ENCODE data around the gene RAD9A.
"Not testable (repeated sequence)": the region's sequence is repeated elsewhere in the genome, so short reads cannot be mapped to it uniquely, and the experiment has no call there.

Gene RAD9A

DNA sequence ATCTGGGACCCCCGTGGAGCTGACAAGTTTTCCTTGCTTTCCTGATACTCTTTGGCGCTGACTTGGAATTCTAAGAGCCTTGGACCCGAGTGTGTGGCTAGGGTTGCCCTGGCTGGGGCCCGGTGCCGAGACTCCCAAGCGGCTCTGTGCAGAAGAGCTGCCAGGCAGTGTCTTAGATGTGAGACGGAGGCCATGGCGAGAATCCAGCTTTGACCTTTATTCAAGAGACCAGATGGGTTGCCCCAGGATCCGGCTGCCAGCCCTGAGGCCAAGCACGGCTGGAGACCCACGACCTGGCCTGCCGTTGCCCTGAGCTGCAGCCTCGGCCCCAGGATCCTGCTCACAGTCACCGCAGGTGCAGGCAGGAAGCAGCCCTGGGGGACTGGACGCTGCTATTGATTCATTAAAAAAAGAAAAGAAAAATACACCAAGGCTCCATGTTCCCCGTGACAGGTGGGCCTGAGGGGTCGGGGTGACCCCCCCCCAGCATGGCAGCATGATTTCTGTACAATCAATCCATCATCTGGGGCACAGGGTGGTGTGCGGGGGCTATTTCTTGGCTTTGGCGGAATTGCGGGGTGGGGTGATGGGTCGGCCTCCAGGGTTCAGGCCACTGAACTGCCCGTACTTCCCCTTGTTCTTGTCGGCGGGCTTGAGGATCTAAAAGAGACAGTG, 6.3 kb downstream of the RAD9A start:
- DNase-seq, result no peak

DNA sequence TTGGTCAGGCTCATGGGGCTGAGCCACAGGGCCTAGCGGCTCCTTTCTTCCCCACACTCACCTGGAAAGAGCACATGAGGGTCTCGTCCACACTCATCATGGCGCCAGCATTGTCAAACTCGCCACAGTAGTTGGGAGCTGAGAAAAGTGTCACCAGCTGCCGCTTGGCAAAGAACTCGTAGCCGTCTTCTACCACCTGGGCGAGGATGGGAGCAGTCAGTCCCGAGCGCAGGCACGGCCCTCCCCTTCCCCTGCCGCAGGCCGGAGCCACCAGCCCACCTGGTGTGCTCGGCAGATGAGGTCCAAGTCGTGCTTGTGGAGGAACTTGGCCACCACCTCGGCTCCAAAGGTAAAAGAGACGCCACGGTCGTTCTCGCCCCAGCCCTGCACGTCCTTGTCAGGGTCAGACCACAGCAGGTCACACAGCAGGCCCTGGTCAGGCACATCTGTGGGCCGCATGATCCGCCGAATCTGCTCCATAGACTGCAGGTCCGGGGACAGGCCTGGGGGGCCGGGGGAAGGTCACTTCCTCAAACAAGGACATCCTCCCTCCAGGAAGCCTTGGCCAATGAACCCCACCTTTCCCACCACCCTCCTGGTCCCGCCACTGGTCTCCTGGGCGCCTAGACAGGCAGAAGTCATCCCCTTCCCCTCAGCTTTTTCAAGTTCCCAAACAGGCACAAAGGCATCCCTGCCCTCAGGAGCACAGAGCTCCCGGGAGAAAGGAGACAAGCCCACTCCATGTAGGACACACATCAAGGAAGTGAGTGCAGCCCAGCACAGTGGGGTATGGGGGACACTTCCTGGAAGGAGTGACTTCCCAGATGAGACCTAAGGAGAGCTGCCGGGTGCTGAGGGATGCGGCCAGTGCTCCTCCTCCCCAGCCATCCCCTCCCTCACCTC, 7.1 kb downstream of the RAD9A start:
- DNase-seq, result no peak

DNA sequence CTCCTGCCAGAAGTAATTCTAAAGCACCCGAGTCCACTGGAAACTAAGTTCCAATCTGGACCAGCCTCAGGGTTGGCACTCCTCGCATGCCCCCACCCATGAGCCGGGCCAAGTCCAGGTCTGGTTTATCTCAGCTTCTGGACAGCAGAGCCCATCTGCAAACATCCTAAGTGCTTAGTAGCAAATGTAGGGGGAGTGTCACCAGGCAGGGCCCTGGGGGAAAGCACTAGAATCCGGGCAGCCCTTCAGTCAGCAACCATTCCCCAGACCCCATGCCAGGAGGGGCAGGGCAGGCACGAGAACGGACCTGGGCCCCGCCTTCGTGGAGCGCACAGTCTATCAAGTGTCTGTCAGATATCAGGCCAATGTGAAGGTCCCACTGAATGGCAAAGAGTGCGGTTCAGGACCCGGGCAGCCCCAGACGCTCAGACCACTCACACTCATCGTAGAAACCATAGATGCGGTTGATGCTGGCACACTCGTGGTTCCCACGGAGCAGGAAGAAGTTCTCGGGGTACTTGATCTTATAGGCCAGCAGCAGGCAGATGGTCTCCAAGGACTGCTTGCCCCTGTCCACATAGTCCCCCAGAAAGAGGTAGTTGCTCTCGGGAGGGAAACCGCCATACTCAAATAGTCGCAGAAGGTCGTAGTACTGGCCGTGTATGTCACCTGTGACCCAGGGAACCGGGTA, 8.6 kb downstream of the RAD9A start:
- DNase-seq, result peak; percentile 42

DNA sequence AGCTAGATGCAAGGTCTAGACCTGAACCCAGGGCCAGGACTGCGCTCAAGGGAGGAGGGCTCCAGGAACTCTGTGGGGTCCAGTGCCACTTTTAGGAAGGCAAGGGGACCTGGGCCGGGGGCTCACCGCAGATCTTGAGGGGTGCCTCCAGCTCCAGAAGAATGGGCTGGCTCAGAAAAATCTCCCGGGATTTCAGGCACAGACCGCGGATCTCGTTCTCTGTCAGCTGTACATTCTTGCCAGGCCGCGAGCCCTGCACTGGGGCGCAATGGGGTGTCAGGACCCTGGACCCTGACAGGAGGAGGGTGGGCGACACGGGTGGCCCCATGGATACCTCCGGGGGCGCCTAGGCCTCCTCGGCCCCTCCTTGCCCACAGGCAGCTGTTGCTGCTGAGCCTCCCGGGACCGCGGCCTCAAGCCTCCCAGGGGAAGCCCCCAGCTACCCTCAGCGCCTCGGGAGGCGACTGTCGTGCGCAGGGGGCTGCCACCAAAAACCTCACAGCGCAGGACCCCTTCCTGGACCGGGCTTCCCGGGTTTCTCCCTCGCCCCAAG, 9.2 kb downstream of the RAD9A start:
- DNase-seq, result no peak

DNA sequence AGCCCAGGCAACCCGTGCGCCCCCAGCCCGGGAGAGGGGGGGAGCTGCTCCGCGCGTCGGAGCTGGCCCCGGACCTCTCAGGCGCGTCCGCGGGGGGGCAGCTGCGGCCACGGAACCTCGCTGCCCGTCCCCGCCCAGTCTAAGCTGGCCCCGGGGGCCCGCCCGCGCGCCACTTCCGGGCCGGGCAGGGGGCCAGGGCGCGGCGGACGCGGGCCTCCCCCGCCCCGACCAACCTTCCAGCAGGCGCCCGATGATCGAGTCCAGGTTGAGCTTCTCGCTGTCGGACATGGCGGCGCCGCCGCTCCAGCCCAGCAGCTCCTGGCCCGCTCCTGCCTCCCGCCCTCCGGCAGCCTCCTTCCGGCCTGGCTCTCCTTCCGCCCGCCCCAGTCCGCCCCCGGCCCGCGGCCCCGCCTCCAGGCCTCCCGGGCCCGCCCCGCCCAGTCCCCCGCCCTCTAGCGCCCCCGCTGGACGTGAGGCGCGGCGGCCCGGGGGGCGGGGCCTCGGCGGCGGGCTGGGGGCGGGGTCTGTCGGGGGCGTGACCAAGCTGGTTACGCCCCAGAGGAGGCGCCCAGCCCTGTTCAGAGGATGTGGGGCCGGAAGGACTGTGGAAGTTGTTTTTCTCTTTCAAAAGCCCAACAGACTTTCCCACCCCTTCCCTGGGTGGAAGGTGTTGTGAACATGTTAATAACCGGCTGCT, 9.9 kb downstream of the RAD9A start, which contains the start of gene PPP1CA:
PPP1CA (minus strand) TSS at position 364 of the 697 bp plus-strand sequence; CDS start at position 288, 76 bp downstream.
- DNase-seq, result peak; percentile 94

DNA sequence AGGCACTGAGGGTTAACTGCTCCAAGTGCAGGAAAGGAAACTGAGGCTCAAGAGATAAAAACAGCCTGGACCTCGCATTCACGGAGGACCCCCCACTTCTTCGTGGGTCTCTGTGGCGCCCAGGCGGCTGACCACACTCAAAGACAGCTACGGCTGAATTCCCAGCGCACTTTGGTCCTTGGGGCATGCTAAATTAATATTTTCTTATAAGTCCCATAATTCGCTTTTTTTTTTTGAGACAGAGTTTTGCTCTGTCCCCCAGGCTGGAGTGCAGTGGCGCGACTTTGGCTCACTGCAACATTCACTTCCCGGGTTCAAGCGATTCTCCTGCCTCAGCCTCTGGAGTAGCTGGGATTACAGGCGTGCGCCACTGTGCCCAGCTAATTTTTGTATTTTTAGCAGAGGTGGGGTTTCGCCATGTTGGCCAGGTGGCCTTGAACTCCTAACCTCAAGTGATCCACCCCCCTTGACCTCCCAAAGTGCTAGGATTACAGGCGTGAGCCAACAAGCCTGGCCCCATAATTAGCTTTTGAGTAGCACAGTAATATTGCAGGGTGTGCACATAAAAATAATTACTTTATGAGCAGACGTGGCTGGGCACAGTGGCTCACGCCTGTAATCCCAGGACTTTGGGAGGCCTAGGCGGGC, 10.5 kb downstream of the RAD9A start:
- not testable (repeated sequence) for DNase-seq

DNA sequence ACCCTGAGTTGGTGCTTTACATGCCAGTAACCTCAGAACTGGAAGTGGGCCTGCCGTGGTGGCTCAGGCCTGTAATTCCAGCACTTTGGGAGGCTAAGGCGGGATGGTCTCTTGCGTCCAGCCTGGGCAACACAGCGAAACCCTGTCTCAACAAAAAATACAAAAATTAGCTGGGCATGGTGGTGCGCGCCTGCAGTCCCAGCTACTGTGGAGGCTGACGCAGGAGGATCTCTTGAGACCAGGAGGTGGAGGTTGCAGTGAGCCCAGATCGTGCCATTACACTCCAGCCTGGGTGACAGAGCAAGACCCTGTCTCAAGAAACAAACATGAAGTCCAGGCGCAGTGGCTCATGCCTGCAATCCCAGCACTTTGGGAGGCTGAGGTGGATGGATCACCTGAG, 11.3 kb downstream of the RAD9A start:
- DNase-seq, result not testable (repeated sequence)

DNA sequence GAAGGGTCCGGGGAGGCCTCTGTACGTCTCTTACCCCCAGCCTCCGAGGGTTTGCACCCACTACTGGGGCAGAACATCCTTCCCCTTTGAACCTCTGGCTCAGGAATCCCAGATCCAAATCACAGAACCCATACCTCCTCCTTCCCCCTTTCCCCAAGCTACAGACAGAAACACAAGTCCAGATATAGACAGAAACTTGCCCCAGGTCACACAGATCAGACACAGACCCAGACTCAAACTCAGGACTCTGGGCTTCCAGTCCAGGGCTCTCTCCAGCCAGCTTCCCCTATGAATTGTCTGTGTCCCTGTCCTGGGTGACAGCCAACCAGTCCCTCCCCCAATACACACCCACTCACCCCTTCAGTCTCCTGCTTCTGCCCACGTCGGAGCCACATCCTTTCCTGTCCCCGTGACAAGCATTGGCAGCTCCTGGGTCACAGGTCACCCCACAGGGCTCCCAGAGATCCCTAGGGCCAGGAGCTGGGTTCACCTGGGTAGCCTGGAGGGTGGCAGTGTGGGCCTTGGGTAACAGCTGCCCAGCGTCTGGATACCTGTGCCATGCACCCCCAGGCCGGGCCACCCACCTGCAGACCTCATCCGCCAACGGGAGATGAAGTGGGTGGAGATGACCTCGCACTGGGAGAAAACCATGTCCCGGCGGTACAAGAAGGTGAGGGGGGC, 12.9 kb downstream of the RAD9A start:
- peak; percentile 82 for DNase-seq

DNA sequence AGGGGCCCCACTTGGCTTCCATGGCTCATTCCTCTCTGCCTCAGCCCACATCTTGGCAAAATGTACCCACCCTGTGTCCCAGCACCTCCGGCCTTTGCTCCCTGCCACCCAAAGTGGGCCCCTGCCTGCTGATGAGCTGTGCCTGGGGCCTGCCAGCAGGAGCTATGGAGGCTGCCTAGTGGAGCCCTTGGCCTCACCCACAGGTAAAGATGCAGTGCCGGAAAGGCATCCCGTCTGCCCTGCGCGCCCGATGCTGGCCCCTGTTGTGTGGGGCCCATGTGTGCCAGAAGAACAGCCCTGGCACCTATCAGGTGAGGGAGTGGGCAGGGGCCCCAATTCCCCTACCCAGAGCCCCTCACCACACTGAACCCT, 13.4 kb downstream of the RAD9A start:
- peak; percentile 51 for DNase-seq

DNA sequence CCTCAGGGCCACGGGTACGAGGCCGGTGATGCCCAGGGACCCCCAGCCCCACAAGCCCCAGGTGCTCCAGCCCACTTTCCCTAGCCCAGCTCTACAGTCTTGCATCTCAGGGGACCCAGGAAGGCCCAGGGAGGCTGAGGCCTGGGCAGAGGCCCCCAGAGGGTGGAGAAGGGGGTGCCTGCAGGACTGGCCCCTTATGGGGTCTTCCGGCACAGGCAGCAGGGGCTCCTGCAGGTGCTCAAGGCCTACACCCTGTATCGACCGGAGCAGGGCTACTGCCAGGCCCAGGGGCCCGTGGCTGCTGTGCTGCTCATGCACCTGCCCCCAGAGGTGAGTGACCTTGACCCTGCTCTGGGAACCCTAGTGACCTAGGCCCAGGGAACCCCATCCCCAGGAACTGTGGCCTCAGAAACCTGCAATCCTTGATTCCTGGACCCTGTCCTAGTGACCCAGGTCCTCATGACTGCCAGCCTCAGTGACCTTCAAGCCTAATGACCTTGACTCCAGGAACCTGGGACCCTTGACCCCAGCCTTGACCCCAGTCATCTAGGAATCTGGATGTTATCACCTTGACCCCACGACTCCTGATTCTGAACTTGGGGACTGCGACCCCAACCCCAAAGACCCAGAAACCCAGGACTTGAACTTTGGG, 14.0 kb downstream of the RAD9A start:
- no peak for DNase-seq

DNA sequence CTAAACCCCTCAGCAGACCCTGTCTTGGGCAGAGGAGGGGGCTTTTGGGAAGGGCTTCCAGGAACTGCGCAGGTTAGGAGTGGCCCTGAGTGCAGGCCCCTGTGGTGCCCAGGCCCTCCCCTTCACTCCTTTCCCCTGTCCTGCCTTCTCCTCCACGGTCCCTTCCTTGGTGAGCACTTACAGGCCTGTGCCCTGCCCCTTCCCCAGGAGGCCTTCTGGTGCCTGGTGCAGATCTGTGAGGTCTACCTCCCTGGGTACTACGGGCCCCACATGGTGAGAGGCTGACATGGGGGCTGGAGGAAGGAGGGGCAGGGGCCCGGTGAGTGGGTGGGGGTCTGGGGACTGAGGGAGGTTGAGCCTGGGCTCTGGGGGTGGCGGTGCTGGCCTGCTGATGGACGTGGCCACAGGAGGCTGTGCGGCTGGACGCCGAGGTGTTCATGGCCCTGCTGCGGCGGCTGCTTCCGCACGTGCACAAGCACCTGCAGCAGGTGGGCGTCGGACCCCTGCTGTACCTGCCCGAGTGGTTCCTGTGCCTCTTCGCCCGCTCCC, 14.7 kb downstream of the RAD9A start:
- DNase-seq, result no peak

DNA sequence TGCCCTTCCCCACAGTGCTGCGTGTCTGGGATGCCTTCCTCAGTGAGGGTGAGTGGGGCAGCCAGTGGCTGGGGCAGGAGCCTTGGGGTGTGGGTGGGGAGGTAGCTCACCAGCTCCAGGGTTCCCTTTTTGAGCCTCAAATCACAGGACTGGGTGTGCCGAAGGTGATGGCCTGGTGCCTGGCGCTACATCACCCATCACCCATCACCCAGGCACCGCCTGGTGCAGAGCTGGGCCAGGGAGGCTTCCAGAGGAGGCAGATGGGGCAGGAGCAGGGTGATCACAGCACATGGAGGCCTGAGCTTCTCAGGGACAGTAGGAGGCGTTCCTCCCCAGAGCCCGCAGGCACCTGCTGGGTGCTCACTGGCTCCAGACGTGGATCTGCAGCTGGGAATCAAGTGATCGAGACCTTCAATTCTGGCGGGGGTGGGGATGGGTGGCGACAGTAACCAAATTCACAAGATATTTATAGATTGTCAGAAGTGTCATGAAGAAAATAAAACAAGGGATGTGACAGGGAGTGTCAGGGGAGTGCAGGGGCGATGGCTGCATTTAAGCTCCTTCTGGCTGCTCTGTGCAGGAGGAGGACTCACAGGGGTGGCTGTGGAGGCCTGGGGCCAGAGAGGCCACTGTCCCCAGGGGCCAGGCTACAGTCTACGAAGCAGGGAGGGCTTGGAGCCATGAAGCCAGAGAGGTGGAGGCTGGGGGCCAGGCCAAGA, 15.3 kb downstream of the RAD9A start:
- peak; percentile 49 for DNase-seq

DNA sequence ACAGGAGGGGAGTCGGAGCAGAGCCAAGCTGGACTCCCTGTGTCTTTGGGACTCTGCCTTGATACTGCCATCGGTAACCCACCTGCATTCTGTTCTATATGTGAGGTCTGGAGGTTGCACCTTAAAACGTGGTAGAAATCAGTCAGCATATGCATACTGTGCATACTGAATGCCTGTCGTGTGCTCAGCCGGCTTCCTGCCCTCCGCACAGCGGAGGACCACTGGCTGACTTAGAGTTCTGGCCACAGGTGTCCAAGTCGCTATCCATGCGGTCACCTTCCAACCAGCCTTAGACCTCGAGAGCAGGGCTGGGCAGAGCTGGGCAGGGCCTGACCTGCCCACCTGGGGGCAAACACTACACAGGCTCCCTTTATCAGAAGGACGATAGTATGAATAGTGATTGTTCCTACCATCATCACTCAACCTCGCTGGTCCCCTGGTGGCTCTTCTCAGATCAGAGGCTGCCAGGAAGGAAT, 15.9 kb downstream of the RAD9A start:
- no peak for DNase-seq

DNA sequence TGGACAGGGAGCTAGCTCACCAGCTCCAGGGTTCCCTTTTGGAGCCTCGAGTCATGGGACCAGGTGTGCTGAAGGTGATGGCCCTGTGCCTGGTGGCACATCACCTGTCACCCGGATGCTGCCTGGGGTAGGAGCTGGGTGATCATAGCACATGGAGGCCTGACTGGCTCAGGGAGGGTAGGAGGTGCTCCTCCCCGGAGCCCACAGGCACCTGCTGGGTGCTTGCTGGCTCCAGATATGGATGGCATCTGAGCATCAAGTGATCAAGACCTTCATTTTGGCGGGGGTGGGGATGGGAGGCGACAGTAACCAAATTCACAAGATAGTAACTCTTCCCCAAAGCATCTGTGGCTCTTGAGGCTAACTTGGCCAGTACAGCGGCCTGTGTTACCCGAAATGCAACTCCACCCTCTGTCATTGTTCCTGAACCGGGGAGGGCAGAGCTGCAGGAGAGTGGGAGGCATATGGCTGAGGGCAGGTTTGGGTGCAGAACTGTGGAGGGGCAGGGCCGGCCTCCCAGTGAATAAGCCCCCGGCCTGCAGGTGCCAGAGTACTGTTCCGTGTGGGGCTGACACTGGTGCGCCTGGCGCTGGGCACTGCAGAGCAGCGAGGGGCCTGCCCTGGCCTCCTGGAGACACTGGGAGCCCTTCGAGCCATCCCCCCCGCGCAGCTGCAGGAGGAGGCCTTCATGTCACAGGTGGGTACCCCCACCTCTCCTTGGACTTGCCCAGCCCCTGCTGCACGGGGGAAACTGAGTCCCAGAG, 16.8 kb downstream of the RAD9A start:
- peak; percentile 55 for DNase-seq

DNA sequence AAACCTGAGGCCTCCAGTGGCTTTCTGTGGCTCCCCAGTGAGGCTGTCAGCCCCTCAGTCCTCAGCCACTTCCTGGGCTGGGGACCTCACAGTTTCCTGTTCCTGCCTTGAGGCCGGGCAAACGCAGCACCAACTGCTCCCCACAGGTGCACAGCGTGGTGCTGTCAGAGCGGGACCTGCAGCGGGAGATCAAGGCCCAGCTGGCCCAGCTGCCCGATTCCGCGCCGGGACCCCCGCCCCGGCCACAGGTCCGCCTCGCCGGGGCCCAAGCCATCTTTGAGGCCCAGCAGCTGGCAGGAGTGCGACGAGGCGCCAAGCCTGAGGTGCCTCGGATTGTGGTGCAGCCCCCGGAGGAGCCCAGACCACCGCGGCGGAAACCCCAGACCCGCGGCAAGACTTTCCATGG, 17.5 kb downstream of the RAD9A start:
- DNase-seq, result peak; percentile 92

DNA sequence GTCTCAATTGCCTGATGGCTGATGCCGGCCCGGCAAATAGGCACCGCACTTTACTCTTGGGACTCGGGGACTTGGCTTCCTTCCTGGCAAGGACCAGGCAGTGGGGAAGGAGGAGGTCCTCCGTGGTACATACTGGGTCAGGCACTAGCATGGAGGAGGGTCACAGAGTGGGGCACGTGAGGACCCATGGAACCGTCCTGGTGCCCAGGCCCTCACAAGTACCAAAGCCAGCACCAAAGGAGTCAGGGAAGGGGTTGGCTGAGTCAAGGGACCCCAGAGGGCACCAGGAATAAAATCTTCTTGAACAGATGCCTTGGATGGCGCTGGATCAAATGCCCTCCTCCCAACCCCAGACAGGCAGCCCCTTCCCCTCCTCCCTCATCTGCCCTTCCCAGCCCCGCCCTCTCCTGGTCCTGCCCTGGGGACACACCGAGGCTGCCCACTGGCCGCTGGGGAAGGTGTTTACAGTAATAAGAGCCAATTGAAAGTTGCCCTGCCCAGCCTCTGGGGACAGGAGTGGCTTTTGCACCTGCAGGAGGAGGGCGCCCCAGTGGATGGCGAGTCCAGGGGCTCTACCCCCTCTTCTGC, 18.1 kb downstream of the RAD9A start:
- no peak for DNase-seq

DNA sequence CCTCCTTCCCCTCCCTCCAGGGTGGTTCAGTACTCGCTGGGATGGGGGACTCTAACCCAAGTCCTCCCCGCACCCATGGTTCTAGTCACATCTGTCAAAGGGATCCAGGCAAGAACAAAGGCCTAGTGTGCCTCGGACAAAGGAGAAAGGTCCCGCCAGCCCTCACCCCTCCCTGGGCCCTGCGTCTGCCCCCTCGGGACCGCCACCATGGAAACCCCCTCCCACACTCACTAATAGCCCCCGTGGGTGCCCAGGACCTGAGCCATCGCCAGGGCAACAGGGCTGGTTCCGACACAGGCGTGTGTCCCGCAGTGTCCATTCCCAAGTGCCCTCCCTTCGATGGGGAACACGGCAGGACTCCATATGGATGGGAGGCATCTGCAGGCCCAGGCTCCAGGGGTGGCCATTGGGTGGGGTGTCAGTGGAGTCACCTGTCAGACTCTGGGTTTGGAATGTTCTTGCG, 18.6 kb downstream of the RAD9A start:
- DNase-seq, result no peak

All from activated CD4-positive, alpha-beta T cell treated with anti-CD3 and anti-CD28 coated beads, Interleukin-10, Interleukin-2, amounts not matched to agents 100 ng/mL and 50 ng/mL, durations not matched to agents 16 hours and 8 hours (primary cell).